PC-3 (cell line): ENCODE results near the gene MYH6. TPM values are rescaled to one million over a fixed set of nuclear protein-coding genes. Genes with fewer than 3 reads are reported as not detected.

Source experiments
- ATAC-seq: fragments of 200-7000 bp; cut with Tn5 transposase; 2 replicates; pipeline ENCODE4 v1.9.1; 2020; ENCODE audit warnings: mild to moderate bottlenecking, moderate library complexity
- BruUV-seq: library from RNA; stranded (reverse); fragments of 400-500 nt; replicated peaks from 2 replicates; lab custom pipeline; 2021; lab: Mats Ljungman, UMichigan
- CTCF ChIA-PET: fragments of 300-600 bp; sonication (Branson Sonifier 250); formaldehyde crosslinking; loops from one replicate; lab custom pipeline; 2022; ENCODE audit warnings: antibody characterized with exemption; lab: Charles Lee
- POLR2A ChIA-PET: fragments of 300-600 bp; sonication (Branson Sonifier 250); formaldehyde crosslinking; loops from one replicate; lab custom pipeline; 2022; ENCODE audit warnings: antibody characterized with exemption; ENCODE audit not compliant: unreplicated experiment; lab: Charles Lee
- DNase-seq: peaks from one replicate; pipeline ENCODE4 v3.0.0-alpha.2; 2015
- H2AFZ ChIP-seq: fragments of 300-600 bp; sonication (generic); 2 replicates; pipeline ENCODE4 v1.6.0; 2016; ENCODE audit warnings: antibody characterized with exemption, low read length
- H3F3A ChIP-seq: fragments of 300-600 bp; sonication (generic); one replicate; pipeline ENCODE4 v1.6.0; 2017; ENCODE audit warnings: antibody characterized with exemption, low read length, control low read depth, mild to moderate bottlenecking; ENCODE audit not compliant: unreplicated experiment
- H3K27ac ChIP-seq: fragments of 300-600 bp; sonication (generic); 2 replicates; pipeline ENCODE4 v1.5.1; 2016; ENCODE audit warnings: mild to moderate bottlenecking, low read length
- H3K27me3 ChIP-seq: fragments of 300-600 bp; sonication (generic); 2 replicates; pipeline ENCODE4 v1.6.1; 2016; ENCODE audit warnings: low read length, mixed read lengths
- H3K36me3 ChIP-seq: fragments of 300-600 bp; sonication (generic); 2 replicates; pipeline ENCODE4 v1.6.1; 2016; ENCODE audit warnings: low read depth, mixed run types, low read length, mixed read lengths
- H3K4me1 ChIP-seq: fragments of 300-600 bp; sonication (generic); 2 replicates; pipeline ENCODE4 v1.5.1; 2016; ENCODE audit warnings: low read length; ENCODE audit not compliant: insufficient read depth
- H3K4me2 ChIP-seq: fragments of 300-600 bp; sonication (generic); 2 replicates; pipeline ENCODE4 v1.6.0; 2016; ENCODE audit warnings: low read length
- H3K4me3 ChIP-seq: fragments of 300-600 bp; sonication (generic); 2 replicates; pipeline ENCODE4 v1.5.1; 2016; ENCODE audit warnings: mild to moderate bottlenecking, low read length, mixed read lengths
- H3K79me2 ChIP-seq: fragments of 300-600 bp; sonication (generic); 2 replicates; pipeline ENCODE4 v1.6.1; 2017; ENCODE audit warnings: low read length, mixed read lengths
- H3K9ac ChIP-seq: fragments of 300-600 bp; sonication (generic); 2 replicates; pipeline ENCODE4 v1.6.0; 2016; ENCODE audit warnings: mild to moderate bottlenecking, low read length
- H3K9me2 ChIP-seq: fragments of 300-600 bp; sonication (generic); replicated peaks from 2 replicates; pipeline ENCODE4 v1.6.1; 2016; ENCODE audit warnings: mixed run types, low read length, mixed read lengths
- H3K9me3 ChIP-seq: fragments of 300-600 bp; sonication (generic); 2 replicates; pipeline ENCODE4 v1.6.1; 2016; ENCODE audit warnings: low read length, mixed read lengths
- H4K20me1 ChIP-seq: fragments of 300-600 bp; sonication (generic); 2 replicates; pipeline ENCODE4 v1.6.1; 2016; ENCODE audit warnings: low read length, mixed read lengths
- EZH2 ChIP-seq: fragments of 300-600 bp; sonication (generic); IDR thresholded peaks from one replicate; pipeline ENCODE4 v1.6.1; 2017; ENCODE audit warnings: antibody characterized with exemption, mild to moderate bottlenecking, low read length; ENCODE audit not compliant: unreplicated experiment
- EZH2phosphoT487 ChIP-seq: fragments of 300-600 bp; sonication (generic); IDR thresholded peaks from 2 replicates; pipeline ENCODE4 v1.6.1; 2018; ENCODE audit warnings: mild to moderate bottlenecking, antibody characterized with exemption, low read length, borderline replicate concordance
- intact Hi-C: fragments of 100-400 bp; cut with micrococcal nuclease; formaldehyde crosslinking; loops from 2 replicates; pipeline ENCODE4 v1.9.0; 2023
- total RNA-seq: library from RNA; depleted of rRNA; stranded (reverse); fragments of >200 nt; gene quantifications from 2 replicates; pipeline ENCODE4 v1.2.3, GENCODE V29; 2014
- TF ChIP-seq, protein P1 (sequence below): fragments of 300-600 bp; sonication (generic); conservative IDR thresholded peaks from 2 replicates; pipeline ENCODE4 v1.5.1; 2017; ENCODE audit warnings: antibody characterized with exemption, low read depth, mild to moderate bottlenecking, low read length

MYH6 gene
- total RNA-seq, 1 experiment from 2014 or later, result not detected

DNA sequence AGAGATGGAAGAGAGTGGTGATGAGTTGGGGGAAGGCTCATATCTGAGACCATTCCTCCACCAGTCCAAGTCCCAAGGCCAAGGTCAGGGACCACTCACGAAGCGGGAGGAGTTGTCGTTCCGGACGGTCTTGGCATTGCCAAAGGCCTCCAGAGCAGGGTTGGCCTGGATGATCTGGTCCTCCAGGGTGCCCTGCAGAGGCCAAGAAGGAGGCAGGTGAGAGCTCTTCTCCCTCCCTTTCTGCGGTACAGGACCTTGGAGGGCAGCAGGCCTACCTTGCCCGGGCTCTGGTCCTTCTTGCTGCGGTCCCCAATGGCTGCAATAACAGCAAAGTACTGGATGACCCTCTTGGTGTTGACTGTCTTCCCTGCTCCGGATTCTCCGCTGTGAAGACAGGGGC lies 23.4 kb upstream of the MYH6 start:
- ATAC-seq (no peak), DNase-seq (no peak)
- POLR2A ChIA-PET, result no interaction called here
- Histone ChIP-seq H3K36me3 (no peaks in the 10 kb centered on the region), H4K20me1 (no peaks in the 10 kb centered on the region), H3F3A (no peaks in the 10 kb centered on the region), H3K79me2 (no peaks in the 10 kb centered on the region), H3K9me3 (no peaks in the 10 kb centered on the region), H3K27ac (no peak overlapping the region), H2AFZ (no peak overlapping the region), H3K4me3 (no peak overlapping the region), H3K4me2 (no peak overlapping the region), H3K9ac (no peak overlapping the region), H3K4me1 (no peaks in the 10 kb centered on the region), H3K9me2 (no peaks in the 10 kb centered on the region), H3K27me3 (peaks cover 62% of the 10 kb centered on the region)
- TF ChIP-seq, protein P1, sequence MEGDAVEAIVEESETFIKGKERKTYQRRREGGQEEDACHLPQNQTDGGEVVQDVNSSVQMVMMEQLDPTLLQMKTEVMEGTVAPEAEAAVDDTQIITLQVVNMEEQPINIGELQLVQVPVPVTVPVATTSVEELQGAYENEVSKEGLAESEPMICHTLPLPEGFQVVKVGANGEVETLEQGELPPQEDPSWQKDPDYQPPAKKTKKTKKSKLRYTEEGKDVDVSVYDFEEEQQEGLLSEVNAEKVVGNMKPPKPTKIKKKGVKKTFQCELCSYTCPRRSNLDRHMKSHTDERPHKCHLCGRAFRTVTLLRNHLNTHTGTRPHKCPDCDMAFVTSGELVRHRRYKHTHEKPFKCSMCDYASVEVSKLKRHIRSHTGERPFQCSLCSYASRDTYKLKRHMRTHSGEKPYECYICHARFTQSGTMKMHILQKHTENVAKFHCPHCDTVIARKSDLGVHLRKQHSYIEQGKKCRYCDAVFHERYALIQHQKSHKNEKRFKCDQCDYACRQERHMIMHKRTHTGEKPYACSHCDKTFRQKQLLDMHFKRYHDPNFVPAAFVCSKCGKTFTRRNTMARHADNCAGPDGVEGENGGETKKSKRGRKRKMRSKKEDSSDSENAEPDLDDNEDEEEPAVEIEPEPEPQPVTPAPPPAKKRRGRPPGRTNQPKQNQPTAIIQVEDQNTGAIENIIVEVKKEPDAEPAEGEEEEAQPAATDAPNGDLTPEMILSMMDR, result no peak
- TF ChIP-seq EZH2 (no peak), EZH2phosphoT487 (no peak)
- BruUV-seq, result no TSS peak
- CTCF ChIA-PET, result no interaction called here
- intact Hi-C loops, result no loop called here

DNA sequence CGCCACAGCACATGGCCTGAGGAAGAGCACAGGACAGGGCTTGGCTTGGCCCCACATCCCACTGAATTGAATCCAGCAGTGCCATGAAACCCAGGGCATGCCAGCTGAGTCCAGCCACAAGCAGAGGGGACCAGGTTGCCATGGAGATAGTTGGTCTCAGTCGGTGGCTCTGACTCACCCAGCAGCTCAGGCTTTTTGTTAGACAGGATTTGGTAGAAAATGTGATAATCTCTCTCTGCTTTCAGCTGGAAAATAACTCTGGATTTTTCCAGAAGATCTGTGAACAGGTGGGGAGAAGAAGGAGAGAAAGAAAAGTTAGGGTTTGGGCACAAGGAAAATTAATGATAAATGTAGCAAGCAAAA lies 22.6 kb upstream of the MYH6 start:
- ATAC-seq, result no peak
- H3K27me3 ChIP-seq, result peaks cover 54% of the 10 kb centered on the region
- no peak for TF ChIP-seq EZH2
- TF ChIP-seq EZH2phosphoT487, result no peak
- TF ChIP-seq, protein P1, result no peak
- no peaks in the 10 kb centered on the region for H3K9me3 ChIP-seq
- H3K4me2 ChIP-seq, result no peak overlapping the region
- no peak overlapping the region for H3K27ac ChIP-seq
- H2AFZ ChIP-seq, result no peak overlapping the region
- intact Hi-C loops, result no loop called here
- no peaks in the 10 kb centered on the region for H3K4me1 ChIP-seq
- no peak overlapping the region for H3K4me3 ChIP-seq
- DNase-seq, result no peak
- H4K20me1 ChIP-seq, result no peaks in the 10 kb centered on the region
- H3K79me2 ChIP-seq, result no peaks in the 10 kb centered on the region
- no peaks in the 10 kb centered on the region for H3K36me3 ChIP-seq
- no peak overlapping the region for H3K9ac ChIP-seq
- POLR2A ChIA-PET, result no interaction called here
- CTCF ChIA-PET, result no interaction called here
- H3F3A ChIP-seq, result no peaks in the 10 kb centered on the region
- BruUV-seq, result no TSS peak
- H3K9me2 ChIP-seq, result no peaks in the 10 kb centered on the region

DNA sequence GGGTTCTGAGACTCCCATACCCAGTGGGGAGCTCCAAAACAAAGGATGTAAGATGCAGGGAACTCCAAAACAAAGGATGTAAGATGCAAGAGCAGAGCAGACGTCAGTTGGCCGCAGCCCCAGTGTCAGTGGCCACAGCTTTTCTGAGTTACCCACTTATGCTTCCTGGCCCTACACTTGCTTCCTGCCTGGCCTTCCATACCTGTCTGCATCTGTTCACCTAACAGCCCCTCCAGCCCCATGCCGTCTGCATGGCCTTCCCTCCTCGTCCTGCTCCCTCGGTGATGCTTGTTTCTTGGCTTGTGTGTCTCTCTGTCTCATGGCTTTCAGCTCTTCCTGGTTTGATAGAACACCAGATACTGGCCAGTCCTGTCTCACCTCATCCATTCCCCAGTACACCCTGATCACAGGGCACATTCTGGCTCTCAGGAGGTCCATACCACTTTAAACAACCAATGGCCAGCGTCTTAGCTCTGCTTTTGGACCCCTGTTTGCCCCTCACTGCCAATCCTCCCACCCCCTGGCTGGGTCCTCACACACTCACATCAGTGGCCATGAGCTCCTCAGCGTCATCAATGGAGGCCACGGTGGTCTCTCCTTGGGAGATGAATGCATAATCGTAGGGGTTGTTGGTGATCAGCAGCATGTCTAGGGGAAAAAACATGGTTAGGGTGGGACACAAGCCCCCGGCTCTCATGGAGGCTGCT lies 22.1 kb upstream of the MYH6 start:
- TF ChIP-seq, protein P1, result no peak
- TF ChIP-seq EZH2, result no peak
- TF ChIP-seq EZH2phosphoT487, result no peak
- H3K27me3 ChIP-seq, result peaks cover 49% of the 10 kb centered on the region
- CTCF ChIA-PET, result no interaction called here

More for the DNA sequence above, 22.1 kb upstream of the MYH6 start:
- POLR2A ChIA-PET, result no interaction called here
- BruUV-seq, result no TSS peak
- no peaks in the 10 kb centered on the region for H3K36me3 ChIP-seq
- no peaks in the 10 kb centered on the region for H3F3A ChIP-seq
- no peak overlapping the region for H2AFZ ChIP-seq
- H3K27ac ChIP-seq, result no peak overlapping the region
- ATAC-seq, result no peak
- H3K9me3 ChIP-seq, result no peaks in the 10 kb centered on the region
- H3K4me3 ChIP-seq, result no peak overlapping the region
- no peaks in the 10 kb centered on the region for H3K79me2 ChIP-seq
- no peaks in the 10 kb centered on the region for H3K9me2 ChIP-seq
- intact Hi-C loops, result no loop called here
- H3K4me2 ChIP-seq, result no peak overlapping the region
- no peaks in the 10 kb centered on the region for H3K4me1 ChIP-seq
- no peak overlapping the region for H3K9ac ChIP-seq
- no peaks in the 10 kb centered on the region for H4K20me1 ChIP-seq
- DNase-seq, result no peak
